ENCODE results near the gene GRIPAP1. TPM values are rescaled to one million over a fixed set of nuclear protein-coding genes. Genes with fewer than 3 reads are reported as not detected.

GRIPAP1 gene
- polyA plus RNA-seq, 3 donors: 48.3 to 72.7 (median 51.4) TPM

DNA sequence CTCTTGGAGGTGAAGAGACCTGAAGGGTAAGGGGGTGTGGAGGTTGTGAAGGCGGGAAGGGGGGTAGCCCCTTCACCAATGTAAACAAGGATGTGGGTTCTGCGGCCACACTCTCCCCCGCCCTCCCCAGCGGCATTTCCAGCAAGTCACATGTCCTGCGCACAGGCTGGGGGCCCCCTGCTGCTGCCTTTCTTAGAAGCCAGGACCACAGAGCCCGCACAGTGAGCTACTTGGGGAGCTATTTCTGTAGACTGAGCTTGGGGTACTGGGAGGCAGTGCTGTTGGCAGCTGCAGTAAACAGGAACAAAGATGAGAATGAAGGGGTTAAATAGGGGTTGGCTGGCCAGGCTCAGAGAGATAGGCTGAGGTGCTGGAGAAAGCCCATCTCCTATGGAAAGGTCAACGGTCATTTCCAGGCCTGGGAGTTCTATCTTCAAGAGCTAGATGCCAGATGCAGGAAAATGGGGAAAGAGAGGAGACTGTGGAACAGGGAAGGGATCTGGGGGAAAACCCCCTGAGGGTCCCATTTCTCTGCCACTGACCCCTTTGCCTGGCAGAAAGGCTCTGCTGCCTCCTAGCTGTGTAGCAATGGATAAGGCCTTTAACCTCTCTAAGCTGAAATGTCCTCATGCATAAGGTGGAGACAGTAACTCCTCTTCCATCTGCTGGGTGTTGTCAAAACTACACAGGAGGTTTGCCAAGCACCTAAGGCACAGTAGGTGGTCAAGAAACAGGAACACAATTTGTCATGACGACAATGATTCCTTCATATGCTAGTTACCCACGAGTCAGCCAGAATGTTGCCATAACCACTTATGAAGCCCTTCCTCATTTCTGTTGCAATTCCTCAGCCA, 64.8 kb downstream of the GRIPAP1 start:
- no peak for DNase-seq (ENCODE audit: extremely low read depth in 1 of 11, low read depth in 9 of 11, low spot score in 4 of 11)

GRCh38 chrX:48936429-48937053, 65.5 kb downstream of the GRIPAP1 start:
- no peak for DNase-seq (ENCODE audit: extremely low read depth in 1 of 11, low read depth in 9 of 11, low spot score in 4 of 11)

DNA sequence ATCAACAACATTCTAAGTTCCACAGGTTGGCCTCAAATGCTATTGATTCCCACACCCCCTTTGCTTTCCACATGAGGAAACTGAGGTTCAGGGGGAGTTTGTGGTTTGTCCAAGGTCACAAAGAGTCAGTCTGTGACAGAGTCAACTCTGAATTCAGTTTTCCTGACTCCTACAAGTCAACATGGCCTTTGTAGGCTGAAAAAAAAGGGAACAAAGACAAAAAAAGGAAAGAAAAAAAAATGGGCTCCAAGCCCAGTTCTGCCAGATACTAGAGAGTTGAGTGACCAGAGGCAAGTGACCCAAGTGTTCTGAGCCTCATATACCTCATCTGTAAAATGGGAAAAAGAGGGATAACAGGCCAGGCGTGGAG, 66.8 kb downstream of the GRIPAP1 start:
- no peak for DNase-seq (ENCODE audit: extremely low read depth in 1 of 11, low read depth in 9 of 11, low spot score in 4 of 11)

DNA sequence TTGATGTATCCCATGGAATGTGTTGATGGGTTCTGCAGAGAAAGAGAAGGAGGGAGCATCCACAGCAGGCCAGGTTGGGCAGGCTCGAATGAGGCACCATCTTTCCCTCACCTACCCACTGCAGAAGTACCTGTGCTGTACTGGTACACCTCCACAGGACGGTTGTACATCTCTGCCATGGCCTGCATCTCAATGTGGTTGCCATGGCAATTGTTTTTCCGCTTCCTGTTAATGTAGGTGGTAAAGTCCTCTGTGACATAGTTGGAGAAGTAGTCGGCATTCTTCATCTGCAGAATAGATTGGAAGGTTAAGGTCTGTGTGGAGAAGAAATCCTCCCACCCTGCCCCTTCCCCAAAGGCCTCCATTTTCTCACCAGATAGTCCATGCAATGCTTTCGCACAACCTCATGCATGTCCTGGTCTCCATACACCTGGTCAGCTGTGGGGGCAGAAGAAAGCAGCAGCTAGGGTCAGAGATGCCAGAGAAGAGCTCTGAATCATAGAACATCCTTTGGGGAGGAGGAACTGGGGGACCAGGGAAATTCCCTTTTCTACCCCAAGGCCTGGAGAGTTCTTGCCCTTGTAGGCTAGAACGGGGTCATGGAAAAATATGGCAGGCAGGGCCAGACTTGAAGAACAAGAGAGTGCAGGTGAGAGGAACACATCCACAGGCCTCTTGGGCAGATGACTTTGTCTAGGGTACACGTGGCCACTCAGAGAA, 67.3 kb downstream of the GRIPAP1 start:
- no peak for DNase-seq (ENCODE audit: extremely low read depth in 1 of 11, low read depth in 9 of 11, low spot score in 4 of 11)

DNA sequence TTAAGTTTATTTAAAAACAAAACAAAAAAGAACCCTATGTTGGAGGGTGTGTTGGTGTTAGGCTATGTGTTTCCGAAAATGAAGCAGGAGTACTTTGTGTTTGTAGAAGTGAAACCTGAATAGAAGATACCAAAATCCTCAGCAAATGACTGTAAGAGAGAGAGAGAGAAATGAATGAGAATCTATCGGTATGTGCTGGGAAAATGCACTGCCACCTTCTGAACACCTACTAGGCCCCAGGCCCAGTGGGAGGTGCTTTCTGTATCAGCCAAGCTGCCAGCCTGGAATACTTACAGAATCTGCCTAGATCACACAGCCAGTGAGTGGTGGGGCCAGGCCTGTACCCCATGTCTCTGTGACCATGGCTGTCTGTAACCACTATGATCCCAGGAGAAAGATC, 68.3 kb downstream of the GRIPAP1 start:
- DNase-seq (ENCODE audit: extremely low read depth in 1 of 11, low read depth in 9 of 11, low spot score in 4 of 11): no peak

- DNase-seq (ENCODE audit: extremely low read depth in 1 of 11, low read depth in 9 of 11, low spot score in 4 of 11): no peak
Observed at GRCh38 chrX:48927736-48928382, 74.2 kb downstream of the GRIPAP1 start.

DNA sequence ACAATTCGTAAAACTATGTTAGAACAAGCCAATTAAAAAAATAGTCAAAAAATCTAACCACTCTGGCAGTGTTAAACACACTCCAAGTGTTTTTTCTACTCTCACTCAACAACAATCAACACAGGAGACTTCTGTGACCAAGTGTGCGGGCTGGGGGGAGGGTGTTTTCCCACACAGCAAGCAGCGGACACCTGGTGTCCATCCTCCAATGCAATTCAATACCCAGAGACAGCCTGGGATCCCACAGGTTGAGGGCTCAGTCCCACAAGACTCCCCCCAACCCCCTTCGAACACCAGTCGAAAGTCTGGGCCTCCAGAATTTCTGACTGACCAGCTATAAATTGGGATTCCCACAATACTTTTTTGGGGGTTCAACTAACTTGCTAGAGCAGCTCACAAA, 74.9 kb downstream of the GRIPAP1 start:
- no peak for DNase-seq (ENCODE audit: extremely low read depth in 1 of 11, low read depth in 9 of 11, low spot score in 4 of 11)

- DNase-seq (ENCODE audit: extremely low read depth in 1 of 11, low read depth in 9 of 11, low spot score in 4 of 11): no peak
Observed at GRCh38 chrX:48924270-48924669, 77.8 kb downstream of the GRIPAP1 start.

- no peak for DNase-seq (ENCODE audit: extremely low read depth in 1 of 11, low read depth in 9 of 11, low spot score in 4 of 11)
Observed at GRCh38 chrX:48923771-48924170, 78.3 kb downstream of the GRIPAP1 start.

Other genes starting within 250 kb of the GRIPAP1 start
- gene GLOD5, start 240.5 kb downstream of the GRIPAP1 start, polyA plus RNA-seq (ENCODE audit: insufficient read length in 3 of 3): 1 to 10 TPM; 1.3 to 1.6 (median 1.4) TPM
- gene GATA1, start 215.7 kb downstream of the GRIPAP1 start, polyA plus RNA-seq (ENCODE audit: insufficient read length in 3 of 3): under 1 TPM; 0.45 to 0.76 (median 0.66) TPM
- gene HDAC6, start 200.2 kb downstream of the GRIPAP1 start, polyA plus RNA-seq (ENCODE audit: insufficient read length in 3 of 3): 100 to 1,000 TPM; 162 to 223 (median 184) TPM
- gene ERAS, start 175.8 kb downstream of the GRIPAP1 start, polyA plus RNA-seq (ENCODE audit: insufficient read length in 3 of 3): under 1 TPM; 0.16 to 0.18 (median 0.16) TPM
- gene PCSK1N, start 166.7 kb downstream of the GRIPAP1 start, polyA plus RNA-seq (ENCODE audit: insufficient read length in 3 of 3): 10 to 100 TPM in 2 of 3 donors, 1 to 10 TPM in 1; 3.9 to 28.1 (median 13.6) TPM
- gene TIMM17B, start 104.5 kb downstream of the GRIPAP1 start, polyA plus RNA-seq (ENCODE audit: insufficient read length in 3 of 3): 10 to 100 TPM; 33.6 to 46.5 (median 44.3) TPM
- 10 to 100 TPM; 67.9 to 83.2 (median 78.8) TPM for gene PQBP1, start 104.3 kb downstream of the GRIPAP1 start, polyA plus RNA-seq (ENCODE audit: insufficient read length in 3 of 3)
- 10 to 100 TPM; 30.0 to 33.7 (median 33.6) TPM for gene SLC35A2, start 90.6 kb downstream of the GRIPAP1 start, polyA plus RNA-seq (ENCODE audit: insufficient read length in 3 of 3)
- gene PIM2, start 83.2 kb downstream of the GRIPAP1 start, polyA plus RNA-seq (ENCODE audit: insufficient read length in 3 of 3): 1 to 10 TPM; 5.4 to 8.6 (median 7.5) TPM
- gene OTUD5, start 44.7 kb downstream of the GRIPAP1 start, polyA plus RNA-seq (ENCODE audit: insufficient read length in 3 of 3): 10 to 100 TPM; 60.7 to 66.1 (median 65.5) TPM
- gene KCND1, start 30.4 kb downstream of the GRIPAP1 start, polyA plus RNA-seq (ENCODE audit: insufficient read length in 3 of 3): 1 to 10 TPM; 2.2 to 3.2 (median 2.9) TPM
- 10 to 100 TPM; 26.1 to 39.3 (median 31.5) TPM for gene TFE3, start 41.1 kb upstream of the GRIPAP1 start, polyA plus RNA-seq (ENCODE audit: insufficient read length in 3 of 3)
- gene CCDC120, start 56.7 kb upstream of the GRIPAP1 start, polyA plus RNA-seq (ENCODE audit: insufficient read length in 3 of 3): 10 to 100 TPM; 10.3 to 16.1 (median 12.0) TPM
- 10 to 100 TPM; 33.6 to 41.5 (median 38.6) TPM for gene PRAF2, start 71.7 kb upstream of the GRIPAP1 start, polyA plus RNA-seq (ENCODE audit: insufficient read length in 3 of 3)
- 10 to 100 TPM; 54.0 to 64.7 (median 57.7) TPM for gene WDR45, start 77.6 kb upstream of the GRIPAP1 start, polyA plus RNA-seq (ENCODE audit: insufficient read length in 3 of 3)
- gene GPKOW, start 121.5 kb upstream of the GRIPAP1 start, polyA plus RNA-seq (ENCODE audit: insufficient read length in 3 of 3): 10 to 100 TPM; 20.4 to 25.6 (median 23.9) TPM
- gene MAGIX, start 160.5 kb upstream of the GRIPAP1 start, polyA plus RNA-seq (ENCODE audit: insufficient read length in 3 of 3): 1 to 10 TPM; 2.7 to 6.9 (median 5.5) TPM
- 10 to 100 TPM; 27.6 to 36.7 (median 30.6) TPM for gene PLP2, start 169.6 kb upstream of the GRIPAP1 start, polyA plus RNA-seq (ENCODE audit: insufficient read length in 3 of 3)
- gene PRICKLE3, start 184.1 kb upstream of the GRIPAP1 start, polyA plus RNA-seq (ENCODE audit: insufficient read length in 3 of 3): 1 to 10 TPM; 2.8 to 7.1 (median 4.5) TPM
- gene SYP, start 197.9 kb upstream of the GRIPAP1 start, polyA plus RNA-seq (ENCODE audit: insufficient read length in 3 of 3): 1 to 10 TPM; 2.4 to 2.8 (median 2.8) TPM
- gene CACNA1F, start 231.1 kb upstream of the GRIPAP1 start, polyA plus RNA-seq (ENCODE audit: insufficient read length in 3 of 3): under 1 TPM; 0.09 to 0.29 (median 0.25) TPM
- gene CCDC22, start 233.2 kb upstream of the GRIPAP1 start, polyA plus RNA-seq (ENCODE audit: insufficient read length in 3 of 3): 10 to 100 TPM; 15.0 to 20.2 (median 19.5) TPM

Data from renal cortex interstitium (tissue), 11 donors.